ENCODE results near the gene TMEM79. TPM values are rescaled to one million over a fixed set of nuclear protein-coding genes. Genes with fewer than 3 reads are reported as not detected.

Gene TMEM79
- total and polyA plus RNA-seq, 2 of the 4 experiments (the other 2 are of a cell fraction) = 0.54 to 3.3 TPM

GRCh38 chr1:156249593-156249992 lies 34.5 kb upstream of the TMEM79 start:
- H2BK20ac ChIP-seq (ENCODE audit: low read depth, low read length) = no peak overlapping the region
- peaks cover 0 to 7% of the 10 kb centered on the region in 2 experiments; a peak in 2 of 4 replicates for H3K79me1 ChIP-seq (ENCODE audit: low read depth in 1 of 2, low read length in 2 of 2)
- H4K91ac ChIP-seq (ENCODE audit: insufficient read depth, low read depth, low read length) = no peak overlapping the region
- 100% methylated on average over 1 of the region's 5 CpGs; no CpG with 5 or more reads in 1 of the 2 experiments for WGBS, 2 experiments (ENCODE audit: extremely low coverage in 2 of 2, insufficient read length in 1 of 2)
- no peak overlapping the region for H3K4ac ChIP-seq (ENCODE audit: low read depth, low read length)
- no peak overlapping the region for H2AK5ac ChIP-seq (ENCODE audit: low read depth, low read length)
- DNase-seq (no peak), ATAC-seq (ENCODE audit: low read depth) (no peak)
- no peak overlapping the region for H3K4me3 ChIP-seq (ENCODE audit: insufficient read depth, low read depth, low read length)
- no peak overlapping the region for H3K9ac ChIP-seq (ENCODE audit: low read depth, low read length)
- no peak overlapping the region for H2AFZ ChIP-seq (replicated peaks; ENCODE audit: low read length, poor library complexity)
- no peak overlapping the region for H3K27ac ChIP-seq (ENCODE audit: insufficient read depth, low read length)
- no peaks in the 10 kb centered on the region for H3K9me1 ChIP-seq (ENCODE audit: insufficient read depth, low read length)
- no peak overlapping the region for H2AK9ac ChIP-seq (replicated peaks; ENCODE audit: low read depth, low read length, poor library complexity)
- dilution Hi-C loops (cut with HindIII; ENCODE audit: low sequenced_read_pairs, unreplicated experiment) (no loop called here), intact Hi-C loops (cut with micrococcal nuclease) (no loop called here), in situ Hi-C loops (cut with MboI; ENCODE audit: low sequenced_read_pairs) (no loop called here)
- TF ChIP-seq, protein P1, sequence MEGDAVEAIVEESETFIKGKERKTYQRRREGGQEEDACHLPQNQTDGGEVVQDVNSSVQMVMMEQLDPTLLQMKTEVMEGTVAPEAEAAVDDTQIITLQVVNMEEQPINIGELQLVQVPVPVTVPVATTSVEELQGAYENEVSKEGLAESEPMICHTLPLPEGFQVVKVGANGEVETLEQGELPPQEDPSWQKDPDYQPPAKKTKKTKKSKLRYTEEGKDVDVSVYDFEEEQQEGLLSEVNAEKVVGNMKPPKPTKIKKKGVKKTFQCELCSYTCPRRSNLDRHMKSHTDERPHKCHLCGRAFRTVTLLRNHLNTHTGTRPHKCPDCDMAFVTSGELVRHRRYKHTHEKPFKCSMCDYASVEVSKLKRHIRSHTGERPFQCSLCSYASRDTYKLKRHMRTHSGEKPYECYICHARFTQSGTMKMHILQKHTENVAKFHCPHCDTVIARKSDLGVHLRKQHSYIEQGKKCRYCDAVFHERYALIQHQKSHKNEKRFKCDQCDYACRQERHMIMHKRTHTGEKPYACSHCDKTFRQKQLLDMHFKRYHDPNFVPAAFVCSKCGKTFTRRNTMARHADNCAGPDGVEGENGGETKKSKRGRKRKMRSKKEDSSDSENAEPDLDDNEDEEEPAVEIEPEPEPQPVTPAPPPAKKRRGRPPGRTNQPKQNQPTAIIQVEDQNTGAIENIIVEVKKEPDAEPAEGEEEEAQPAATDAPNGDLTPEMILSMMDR (conservative IDR thresholded peaks at IDR 0.05; ENCODE audit: low read depth, low read length) = no peak
- TF ChIP-seq ELK1 (IDR thresholded peaks at IDR 0.05; ENCODE audit: borderline replicate concordance, low read depth, low read length) (no peak), BHLHE40 (IDR thresholded peaks at IDR 0.05; ENCODE audit: low read depth, low read length) (no peak), RCOR1 (IDR thresholded peaks at IDR 0.05; ENCODE audit: insufficient replicate concordance, low read length) (no peak), RAD21 (IDR thresholded peaks at IDR 0.05; ENCODE audit: low read length) (no peak), SMC3 (IDR thresholded peaks at IDR 0.05; ENCODE audit: low read depth, low read length) (no peak)
- no peak overlapping the region for H4K8ac ChIP-seq (ENCODE audit: low read depth in 2 of 2, low read length in 2 of 2)
- peaks cover 3% of the 10 kb centered on the region for H4K20me1 ChIP-seq (ENCODE audit: insufficient read depth, low read length)
- peaks cover 50% of the 10 kb centered on the region for H3K36me3 ChIP-seq (ENCODE audit: control insufficient read depth, insufficient read depth, low read length)
- H3K14ac ChIP-seq (replicated peaks; ENCODE audit: low read depth, low read length) = no peak overlapping the region
- no peak overlapping the region for H3K56ac ChIP-seq (ENCODE audit: extremely low read depth, insufficient read depth, low read length)
- no peaks in the 10 kb centered on the region for H3K9me3 ChIP-seq (ENCODE audit: control insufficient read depth, insufficient read depth, low read length)
- no peak overlapping the region for H2BK5ac ChIP-seq (ENCODE audit: low read depth, low read length, poor library complexity, severe bottlenecking)
- no peak overlapping the region for H3K23ac ChIP-seq (ENCODE audit: low read depth, low read length)
- POLR2A ChIA-PET (ENCODE audit: unreplicated experiment) = no interaction called here
- peaks cover 2% of the 10 kb centered on the region; the same call in 1 of the 2 replicates for H3K4me1 ChIP-seq (ENCODE audit: control insufficient read depth, insufficient read depth, low read length)
- no peak overlapping the region for H3K4me2 ChIP-seq (ENCODE audit: low read depth, low read length)
- H2BK15ac ChIP-seq (ENCODE audit: low read depth, low read length) = no peak overlapping the region
- CTCF ChIA-PET = no interaction called here
- H3K27me3 ChIP-seq (ENCODE audit: control insufficient read depth, insufficient read depth, low read length) = peaks cover 12% of the 10 kb centered on the region; the same call in 1 of the 2 replicates
- no peak overlapping the region for H4K5ac ChIP-seq (ENCODE audit: low read depth, low read length)
- H2BK120ac ChIP-seq (ENCODE audit: low read depth, low read length) = no peak overlapping the region
- H3K18ac ChIP-seq (ENCODE audit: low read depth, low read length) = no peak overlapping the region
- BruUV-seq (replicated peaks) = TSS peak; percentile 69

All from IMR-90 (cell line).